GM18858 (cell line): ENCODE measurements around the gene ACTR1B.
A peak's percentile ranks its signal among the peaks of the same experiment; 100 is the strongest.
"Not testable (repeated sequence)": the region's sequence is repeated elsewhere in the genome, so short reads cannot be mapped to it uniquely, and the experiment has no call there.

Experiments used
- ATAC-seq: cut with Tn5 transposase; IDR thresholded peaks from one replicate; pipeline ENCODE4 v1.9.1; 2021; ENCODE audit not compliant: unreplicated experiment

Gene ACTR1B

GRCh38 chr2:97659256-97660043, 4.4 kb downstream of the ACTR1B start:
- ATAC-seq = no peak

GRCh38 chr2:97658691-97659157, 5.1 kb downstream of the ACTR1B start:
- ATAC-seq = no peak

- ATAC-seq = no peak
Measured at GRCh38 chr2:97657986-97658690, 5.7 kb downstream of the ACTR1B start.

GRCh38 chr2:97656905-97657587, 6.8 kb downstream of the ACTR1B start:
- ATAC-seq = no peak

- no peak for ATAC-seq
Measured at GRCh38 chr2:97656129-97656755, 7.6 kb downstream of the ACTR1B start.

GRCh38 chr2:97654791-97655190, 9.1 kb downstream of the ACTR1B start:
- ATAC-seq = no peak

- no peak for ATAC-seq
Measured at GRCh38 chr2:97654309-97654708, 9.5 kb downstream of the ACTR1B start.

GRCh38 chr2:97653874-97654273, 10.0 kb downstream of the ACTR1B start:
- ATAC-seq = no peak

- ATAC-seq = no peak
Measured at GRCh38 chr2:97653473-97653872, 10.4 kb downstream of the ACTR1B start.

- no peak for ATAC-seq
Measured at GRCh38 chr2:97651114-97651513, 12.7 kb downstream of the ACTR1B start.

- ATAC-seq = no peak
Measured at GRCh38 chr2:97646977-97647376, 16.9 kb downstream of the ACTR1B start.

- peak; percentile 86 for ATAC-seq
Measured at GRCh38 chr2:97645695-97646629, 17.9 kb downstream of the ACTR1B start, which contains the start of gene COX5B. COX5B (plus strand) TSS chr2:97646062; CDS start chr2:97646087, 25 bp downstream.

- peak; percentile 17 for ATAC-seq
Measured at GRCh38 chr2:97645112-97645694, 18.6 kb downstream of the ACTR1B start.

- ATAC-seq = no peak
Measured at GRCh38 chr2:97644023-97644717, 19.7 kb downstream of the ACTR1B start.

GRCh38 chr2:97626049-97626430, 37.8 kb downstream of the ACTR1B start:
- ATAC-seq = not testable (repeated sequence)

GRCh38 chr2:97625354-97626048, 38.3 kb downstream of the ACTR1B start:
- ATAC-seq = not testable (repeated sequence)

GRCh38 chr2:97622976-97623375, 40.9 kb downstream of the ACTR1B start:
- ATAC-seq = not testable (repeated sequence)

GRCh38 chr2:97620492-97620891, 43.4 kb downstream of the ACTR1B start:
- not testable (repeated sequence) for ATAC-seq
